GM12872 (cell line): ENCODE data around the gene EXOC4.

ENCODE experiments used
- CTCF ChIP-seq: IDR thresholded peaks from 3 replicates; pipeline ENCODE4 v1.5.1; 2011; ENCODE audit warnings: low read depth, mild to moderate bottlenecking, low read length, moderate library complexity; ENCODE audit not compliant: insufficient read depth

EXOC4 gene

GRCh38 chr7:133931053-133931452, 678.2 kb downstream of the EXOC4 start:
- no peak for TF ChIP-seq CTCF

- no peak for TF ChIP-seq CTCF
Observed at GRCh38 chr7:133932591-133932990, 679.7 kb downstream of the EXOC4 start.

GRCh38 chr7:133934262-133934976, 681.5 kb downstream of the EXOC4 start:
- TF ChIP-seq CTCF = no peak

- no peak for TF ChIP-seq CTCF
Observed at GRCh38 chr7:133934977-133935330, 682.1 kb downstream of the EXOC4 start.

GRCh38 chr7:133936074-133936473, 683.2 kb downstream of the EXOC4 start:
- no peak for TF ChIP-seq CTCF

GRCh38 chr7:133937786-133938185, 684.9 kb downstream of the EXOC4 start:
- no peak for TF ChIP-seq CTCF

GRCh38 chr7:133940368-133940767, 687.5 kb downstream of the EXOC4 start:
- no peak for TF ChIP-seq CTCF
